ENCODE results near the gene DFFB.

GRCh38 chr1:3850857-3851256 is 6.4 kb upstream of the DFFB start:
- TF ChIP-seq CTCF (conservative IDR thresholded peaks at IDR 0.05; ENCODE audit: low read length) (no peak), EZH2phosphoT487 (IDR thresholded peaks at IDR 0.05; ENCODE audit: borderline replicate concordance) (no peak)
